IMR-90 (cell line): ENCODE measurements around the gene KRTAP4-3. TPM values are rescaled to one million over a fixed set of nuclear protein-coding genes. Genes with fewer than 3 reads are reported as not detected.

Experiments
- ATAC-seq: fragments of 200-7000 bp; cut with Tn5 transposase; 2 replicates; pipeline ENCODE4 v1.9.1; 2020; ENCODE audit warnings: low read depth, mild to moderate bottlenecking, moderate library complexity
- BruUV-seq: library from RNA; stranded (reverse); fragments of 400-500 nt; replicated peaks from 2 replicates; lab custom pipeline; 2021; lab: Mats Ljungman, UMichigan
- CTCF ChIA-PET: fragments of 300-600 bp; formaldehyde crosslinking; extraction: SDS; loops from one replicate; lab custom pipeline; 2021; ENCODE audit warnings: antibody characterized with exemption; lab: Yijun Ruan, JAX
- POLR2A ChIA-PET: fragments of 300-600 bp; sonication (Branson Sonifier 250); formaldehyde crosslinking; loops from one replicate; lab custom pipeline; 2022; ENCODE audit warnings: antibody characterized with exemption; ENCODE audit not compliant: unreplicated experiment; lab: Charles Lee
- DNase-seq: peaks from one replicate; pipeline ENCODE4 v3.0.0; 2013
- H2AFZ ChIP-seq: replicated peaks from 2 replicates; pipeline ENCODE3; 2013; ENCODE audit warnings: low read length, mild to moderate bottlenecking; ENCODE audit not compliant: poor library complexity
- H2AK5ac ChIP-seq: 2 replicates; pipeline ENCODE4 v1.6.1; 2013; ENCODE audit warnings: low read depth, low read length, inconsistent platforms
- H2AK9ac ChIP-seq: replicated peaks from 2 replicates; pipeline ENCODE3; 2013; ENCODE audit warnings: mild to moderate bottlenecking, low read depth, low read length, moderate library complexity; ENCODE audit not compliant: poor library complexity
- H2BK120ac ChIP-seq: 2 replicates; pipeline ENCODE4 v1.6.1; 2013; ENCODE audit warnings: low read depth, low read length, inconsistent platforms
- H2BK15ac ChIP-seq: 3 replicates; pipeline ENCODE4 v1.6.1; 2013; ENCODE audit warnings: low read depth, low read length, inconsistent platforms
- H2BK20ac ChIP-seq: 2 replicates; pipeline ENCODE4 v1.6.1; 2013; ENCODE audit warnings: low read depth, mild to moderate bottlenecking, inconsistent platforms, low read length, moderate library complexity
- H2BK5ac ChIP-seq: 2 replicates; pipeline ENCODE4 v1.6.1; 2013; ENCODE audit warnings: mild to moderate bottlenecking, low read depth, low read length, inconsistent platforms; ENCODE audit not compliant: poor library complexity, severe bottlenecking
- H3K14ac ChIP-seq: replicated peaks from 2 replicates; pipeline ENCODE4 v1.6.1; 2013; ENCODE audit warnings: low read depth, low read length, inconsistent platforms
- H3K18ac ChIP-seq: 2 replicates; pipeline ENCODE4 v1.6.1; 2013; ENCODE audit warnings: low read depth, low read length, control low read depth
- H3K23ac ChIP-seq: 2 replicates; pipeline ENCODE4 v1.6.1; 2013; ENCODE audit warnings: low read depth, low read length, inconsistent platforms
- H3K27ac ChIP-seq: 2 replicates; pipeline ENCODE4 v1.5.1; 2013; ENCODE audit warnings: mild to moderate bottlenecking, control low read depth, low read length; ENCODE audit not compliant: insufficient read depth
- H3K27me3 ChIP-seq: 2 replicates; pipeline ENCODE4 v1.6.1; 2013; ENCODE audit warnings: low read length; ENCODE audit not compliant: control insufficient read depth, insufficient read depth
- H3K36me3 ChIP-seq: 2 replicates; pipeline ENCODE4 v1.6.1; 2013; ENCODE audit warnings: low read length, mixed read lengths; ENCODE audit not compliant: control insufficient read depth, insufficient read depth
- H3K4ac ChIP-seq: 2 replicates; pipeline ENCODE4 v1.6.1; 2013; ENCODE audit warnings: low read depth, low read length, inconsistent platforms
- H3K4me1 ChIP-seq: 2 replicates; pipeline ENCODE4 v1.6.1; 2013; ENCODE audit warnings: low read length, mixed read lengths; ENCODE audit not compliant: control insufficient read depth, insufficient read depth
- H3K4me2 ChIP-seq: 2 replicates; pipeline ENCODE4 v1.6.1; 2013; ENCODE audit warnings: low read depth, mild to moderate bottlenecking, control low read depth, low read length, moderate library complexity
- H3K4me3 ChIP-seq: 2 replicates; pipeline ENCODE4 v1.5.1; 2013; ENCODE audit warnings: low read depth, mild to moderate bottlenecking, control low read depth, low read length, moderate library complexity; ENCODE audit not compliant: insufficient read depth
- H3K56ac ChIP-seq: 2 replicates; pipeline ENCODE4 v1.6.1; 2013; ENCODE audit warnings: low read length, inconsistent platforms; ENCODE audit not compliant: insufficient read depth; ENCODE audit errors: extremely low read depth
- H3K79me1 ChIP-seq, 2 experiments: 2 replicates each; pipeline ENCODE4 v1.6.1; 2013; ENCODE audit warnings: low read length in 2 of 2, inconsistent platforms in 1 of 2, low read depth in 1 of 2
- H3K9ac ChIP-seq: 2 replicates; pipeline ENCODE4 v1.6.1; 2013; ENCODE audit warnings: low read depth, low read length, control low read depth
- H3K9me1 ChIP-seq: 2 replicates; pipeline ENCODE4 v1.6.1; 2013; ENCODE audit warnings: low read length, inconsistent platforms; ENCODE audit not compliant: insufficient read depth
- H3K9me3 ChIP-seq: 2 replicates; pipeline ENCODE4 v1.6.1; 2013; ENCODE audit warnings: low read length; ENCODE audit not compliant: control insufficient read depth, insufficient read depth
- H4K20me1 ChIP-seq: 2 replicates; pipeline ENCODE4 v1.6.1; 2013; ENCODE audit warnings: low read length, inconsistent platforms; ENCODE audit not compliant: insufficient read depth
- H4K5ac ChIP-seq: 2 replicates; pipeline ENCODE4 v1.6.1; 2013; ENCODE audit warnings: mild to moderate bottlenecking, low read depth, low read length, control low read depth
- H4K8ac ChIP-seq, 2 experiments: 2 replicates each; pipeline ENCODE4 v1.6.1; 2013; ENCODE audit warnings: low read depth in 2 of 2, low read length in 2 of 2, control low read depth in 1 of 2, inconsistent platforms in 1 of 2
- H4K91ac ChIP-seq: 2 replicates; pipeline ENCODE4 v1.6.1; 2013; ENCODE audit warnings: low read depth, low read length, inconsistent platforms; ENCODE audit not compliant: insufficient read depth
- CTCF ChIP-seq: conservative IDR thresholded peaks from 2 replicates; pipeline ENCODE4 v1.5.1; 2012; ENCODE audit warnings: mild to moderate bottlenecking, low read depth, low read length, improper control_type of control experiment
- ELK1 ChIP-seq: fragments of 150-350 bp; IDR thresholded peaks from 2 replicates; pipeline ENCODE4 v1.6.1; 2016; ENCODE audit warnings: low read depth, mild to moderate bottlenecking, low read length, moderate library complexity, borderline replicate concordance
- NFE2L2 ChIP-seq: fragments of 150-350 bp; IDR thresholded peaks from 2 replicates; pipeline ENCODE4 v1.6.1; 2016; ENCODE audit warnings: low read depth, mild to moderate bottlenecking, low read length
- POLR2A ChIP-seq: IDR thresholded peaks from 2 replicates; pipeline ENCODE4 v1.6.1; 2012; ENCODE audit warnings: mild to moderate bottlenecking, low read depth, low read length
- RAD21 ChIP-seq: IDR thresholded peaks from 2 replicates; pipeline ENCODE4 v1.6.1; 2012; ENCODE audit warnings: low read length, improper control_type of control experiment
- RCOR1 ChIP-seq: IDR thresholded peaks from 2 replicates; pipeline ENCODE4 v1.6.1; 2012; ENCODE audit warnings: mild to moderate bottlenecking, low read length, improper control_type of control experiment; ENCODE audit not compliant: insufficient replicate concordance
- SMC3 ChIP-seq: fragments of 150-350 bp; IDR thresholded peaks from 2 replicates; pipeline ENCODE4 v1.6.1; 2016; ENCODE audit warnings: low read depth, mild to moderate bottlenecking, antibody characterized with exemption, low read length, moderate library complexity
- USF2 ChIP-seq: fragments of 150-350 bp; IDR thresholded peaks from 2 replicates; pipeline ENCODE4 v1.6.1; 2017; ENCODE audit warnings: mild to moderate bottlenecking, antibody characterized with exemption, low read length, low read depth
- WGBS, 2 experiments: methylation state at CpG; one replicate each; pipeline versions ENCODE4 v1.1.5 to v1.1.7; 2013; ENCODE audit warnings: missing lambda C conversion rate in 2 of 2; ENCODE audit not compliant: insufficient read length in 1 of 2; ENCODE audit errors: extremely low coverage in 2 of 2; 5-methylcytosine and 5-hydroxymethylcytosine counted together
- dilution Hi-C: fragments of 300-500 bp; cut with HindIII; formaldehyde crosslinking; loops from one replicate; pipeline ENCODE4 v1.14.3; 2018; ENCODE audit warnings: low sequenced_read_pairs; ENCODE audit not compliant: unreplicated experiment
- in situ Hi-C: fragments of 300-500 bp; cut with MboI; formaldehyde crosslinking; loops from 3 replicates; pipeline ENCODE4 v1.14.3; 2019; ENCODE audit warnings: low sequenced_read_pairs, inconsistent platforms, mixed read lengths
- intact Hi-C: fragments of 100-400 bp; cut with micrococcal nuclease; formaldehyde crosslinking; loops from 2 replicates; pipeline ENCODE4 v1.10.0; 2022
- polyA plus RNA-seq, 3 experiments: library from polyadenylated mRNA; depleted of rRNA; stranded (reverse); fragments of >200 nt; gene quantifications; 2 replicates each; pipeline ENCODE4 v1.2.3, GENCODE V29; 2012; ENCODE audit warnings: low replicate concordance in 1 of 3
- total RNA-seq: library from RNA; depleted of rRNA; stranded (reverse); fragments of >200 nt; gene quantifications from 2 replicates; pipeline ENCODE4 v1.2.3, GENCODE V29; 2012

The KRTAP4-3 gene
- total and polyA plus RNA-seq, 2 of the 4 experiments (the other 2 are of a cell fraction) = not detected

GRCh38 chr17:41167561-41167960 lies 460 bp downstream of the KRTAP4-3 start:
- BruUV-seq = no TSS peak
- Histone ChIP-seq H2AK5ac (no peak overlapping the region), H3K4me3 (no peak overlapping the region), H3K27ac (no peak overlapping the region), H4K8ac (no peak overlapping the region), H4K20me1 (no peaks in the 10 kb centered on the region), H3K9me3 (no peaks in the 10 kb centered on the region), H3K23ac (no peak overlapping the region), H2BK5ac (no peak overlapping the region), H2BK20ac (no peak overlapping the region), H2AFZ (no peak overlapping the region), H4K5ac (no peak overlapping the region), H3K9me1 (no peaks in the 10 kb centered on the region), H3K9ac (no peak overlapping the region), H4K91ac (no peak overlapping the region), H3K18ac (no peak overlapping the region), H2BK15ac (no peak overlapping the region), H3K4me2 (no peak overlapping the region), H3K14ac (no peak overlapping the region), H3K4me1 (no peaks in the 10 kb centered on the region), H3K79me1 (no peaks in the 10 kb centered on the region), H3K27me3 (no peaks in the 10 kb centered on the region), H2AK9ac (no peak overlapping the region), H3K36me3 (no peaks in the 10 kb centered on the region), H2BK120ac (no peak overlapping the region), H3K4ac (no peak overlapping the region), H3K56ac (no peak overlapping the region)
- WGBS, 2 experiments = 63% methylated on average over 4 of the region's 7 CpGs; no CpG with 5 or more reads in 1 of the 2 experiments
- ChIA-PET CTCF (no interaction called here), POLR2A (no interaction called here)
- ATAC-seq (no peak), DNase-seq (no peak)
- no peak for TF ChIP-seq USF2
- no peak for TF ChIP-seq RCOR1
- TF ChIP-seq RAD21 = no peak
- TF ChIP-seq ELK1 = no peak
- TF ChIP-seq SMC3 = no peak
- TF ChIP-seq CTCF = no peak
- no peak for TF ChIP-seq NFE2L2
- TF ChIP-seq POLR2A = no peak
- dilution Hi-C loops (no loop called here), in situ Hi-C loops (no loop called here), intact Hi-C loops (no loop called here)
